ENCODE results near the gene OAT. TPM values are rescaled to one million over a fixed set of nuclear protein-coding genes. Genes with fewer than 3 reads are reported as not detected.
"Not testable (repeated sequence)": the region's sequence is repeated elsewhere in the genome, so short reads cannot be mapped to it uniquely, and the experiment has no call there.

Gene OAT
- total and polyA plus RNA-seq, 8 donors, result 26.1 to 243 (median 69.4) TPM

DNA sequence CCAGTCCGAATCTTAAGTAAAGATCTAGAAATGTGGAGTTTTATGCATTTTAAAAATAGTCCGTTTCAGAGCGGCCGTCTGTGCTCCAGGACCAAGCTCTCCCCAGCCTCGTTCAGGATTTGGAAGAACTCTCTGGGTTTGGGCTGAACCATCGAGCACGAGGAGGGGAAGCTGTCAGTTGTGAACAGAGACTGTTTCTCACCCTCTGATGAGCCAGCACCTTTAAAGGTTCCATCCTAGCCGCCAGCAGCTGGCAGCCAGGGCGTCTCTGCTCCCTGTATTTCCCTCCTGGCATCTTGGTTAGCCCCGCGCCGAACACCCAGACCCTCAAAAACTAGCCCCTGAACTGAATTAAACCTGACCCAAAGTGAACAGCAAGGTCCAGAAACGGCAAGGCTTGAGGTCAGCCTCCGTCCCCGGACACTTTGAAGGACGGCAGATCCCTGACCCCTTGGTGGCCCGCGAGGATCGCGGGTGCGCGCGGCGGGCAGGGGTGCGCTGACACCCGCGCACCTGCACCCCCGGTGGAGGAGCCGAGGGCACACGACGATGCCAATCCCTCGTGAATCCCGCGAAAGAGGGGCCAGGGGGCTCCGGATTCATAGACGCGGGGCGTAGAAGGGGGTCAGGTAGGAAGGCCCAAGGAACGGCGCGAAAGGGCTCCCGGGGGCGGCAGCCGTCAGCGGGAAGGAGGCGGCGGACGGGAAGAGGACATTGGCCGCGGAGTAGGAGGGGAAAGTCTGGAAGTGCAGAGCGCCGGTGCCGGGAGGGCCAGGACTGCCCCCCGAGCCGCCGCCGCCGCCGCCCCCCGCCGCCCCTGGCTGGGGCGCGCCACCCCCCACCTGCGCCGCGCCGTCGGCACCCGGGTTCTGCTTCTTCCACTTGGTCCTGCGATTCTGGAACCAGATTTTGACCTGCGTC, 28.4 kb upstream of the OAT start:
- TF ChIP-seq, protein P1, sequence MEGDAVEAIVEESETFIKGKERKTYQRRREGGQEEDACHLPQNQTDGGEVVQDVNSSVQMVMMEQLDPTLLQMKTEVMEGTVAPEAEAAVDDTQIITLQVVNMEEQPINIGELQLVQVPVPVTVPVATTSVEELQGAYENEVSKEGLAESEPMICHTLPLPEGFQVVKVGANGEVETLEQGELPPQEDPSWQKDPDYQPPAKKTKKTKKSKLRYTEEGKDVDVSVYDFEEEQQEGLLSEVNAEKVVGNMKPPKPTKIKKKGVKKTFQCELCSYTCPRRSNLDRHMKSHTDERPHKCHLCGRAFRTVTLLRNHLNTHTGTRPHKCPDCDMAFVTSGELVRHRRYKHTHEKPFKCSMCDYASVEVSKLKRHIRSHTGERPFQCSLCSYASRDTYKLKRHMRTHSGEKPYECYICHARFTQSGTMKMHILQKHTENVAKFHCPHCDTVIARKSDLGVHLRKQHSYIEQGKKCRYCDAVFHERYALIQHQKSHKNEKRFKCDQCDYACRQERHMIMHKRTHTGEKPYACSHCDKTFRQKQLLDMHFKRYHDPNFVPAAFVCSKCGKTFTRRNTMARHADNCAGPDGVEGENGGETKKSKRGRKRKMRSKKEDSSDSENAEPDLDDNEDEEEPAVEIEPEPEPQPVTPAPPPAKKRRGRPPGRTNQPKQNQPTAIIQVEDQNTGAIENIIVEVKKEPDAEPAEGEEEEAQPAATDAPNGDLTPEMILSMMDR (IDR thresholded peaks at IDR 0.05), result no peak
- TF ChIP-seq POLR2AphosphoS5 (IDR thresholded peaks at IDR 0.05) (no peak), POLR2A (IDR thresholded peaks at IDR 0.05) (no peak), EP300 (IDR thresholded peaks at IDR 0.05) (no peak)
- Histone ChIP-seq H3K27ac (no peak overlapping the region), H3K9me3 (no peaks in the 10 kb centered on the region), H3K4me3 (peak overlapping the region; percentile 25 to 49 (median 32)), H3K36me3 (no peaks in the 10 kb centered on the region), H3K4me1 (peaks cover 33 to 41% (median 37%) of the 10 kb centered on the region in 4 donors), H3K27me3 (peaks cover 28 to 97% (median 57%) of the 10 kb centered on the region in 3 donors)
- intact Hi-C loops (cut with DNase I; ENCODE audit: low total_unique reads), result no loop called here
- DNase-seq, result no peak
- WGBS, 5 donors, result 12 to 25% (median 16%) methylated on average over 39 to 71 of the region's 71 CpGs

DNA sequence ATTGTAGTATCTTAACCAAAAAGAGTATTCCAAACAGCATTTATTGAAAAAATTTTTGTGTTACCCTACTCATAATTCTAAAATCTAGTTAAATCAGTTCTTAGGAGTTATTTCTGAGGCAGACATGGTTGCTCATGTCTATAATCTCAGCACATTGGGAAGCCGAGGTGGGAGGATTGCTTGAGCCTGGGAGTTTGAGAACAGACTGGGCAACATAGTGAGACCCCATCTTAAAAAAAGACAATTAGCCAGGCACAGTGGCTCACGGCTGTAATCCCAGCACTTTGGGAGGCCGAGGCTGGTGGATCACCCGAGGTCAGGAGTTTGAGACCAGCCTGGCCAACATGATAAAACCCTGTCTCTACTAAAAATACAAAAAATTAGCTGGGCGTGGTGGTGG, 23.0 kb upstream of the OAT start:
- not testable (repeated sequence) for H3K4me3 ChIP-seq, DNase-seq
- 79 to 95% (median 87%) methylated on average over 5 of the region's 5 CpGs for WGBS, 5 donors

DNA sequence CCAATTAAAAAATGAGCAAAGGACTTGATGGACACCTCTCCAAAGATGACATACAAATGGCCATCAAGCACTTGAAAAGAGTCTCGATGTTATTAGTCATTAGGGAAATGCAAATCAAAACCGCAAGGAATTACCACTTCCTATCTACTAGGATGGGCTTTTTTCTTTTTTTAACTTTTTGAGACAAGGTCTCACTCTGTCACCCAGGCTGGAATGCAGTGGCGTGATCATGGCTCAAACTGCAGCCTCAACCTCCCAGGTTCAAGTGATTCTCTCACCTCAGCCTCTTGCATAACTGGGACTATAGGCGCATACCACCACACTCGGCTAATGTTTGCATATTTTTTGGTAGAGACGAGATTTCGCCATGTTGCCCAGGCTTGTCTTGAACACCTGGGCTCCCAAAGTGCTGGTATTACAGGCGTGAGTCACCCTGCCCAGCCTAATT, 17.5 kb upstream of the OAT start:
- DNase-seq, result no peak
- H3K36me3 ChIP-seq, result no peaks in the 10 kb centered on the region
- no peak overlapping the region for H3K4me3 ChIP-seq
- H3K27me3 ChIP-seq, result no peaks in the 10 kb centered on the region
- no peaks in the 10 kb centered on the region for H3K4me1 ChIP-seq
- TF ChIP-seq, protein P1 (IDR thresholded peaks at IDR 0.05), result no peak
- no peak for TF ChIP-seq POLR2A (IDR thresholded peaks at IDR 0.05)
- TF ChIP-seq POLR2AphosphoS5 (IDR thresholded peaks at IDR 0.05), result no peak
- no peak for TF ChIP-seq EP300 (IDR thresholded peaks at IDR 0.05)
- H3K9me3 ChIP-seq, result no peaks in the 10 kb centered on the region
- intact Hi-C loops (cut with DNase I; ENCODE audit: low total_unique reads), result no loop called here
- WGBS, 5 donors, result 72 to 86% (median 81%) methylated on average over 6 to 8 of the region's 8 CpGs
- H3K27ac ChIP-seq, result no peak overlapping the region

More for the DNA sequence above, 23.0 kb upstream of the OAT start:
- H3K27ac ChIP-seq; H3K4me1 ChIP-seq; intact Hi-C loops (cut with DNase I; ENCODE audit: low total_unique reads); H3K9me3 ChIP-seq; H3K36me3 ChIP-seq: not testable (repeated sequence)
- peaks cover under 1 to 47% (median 4%) of the 10 kb centered on the region in 3 donors for H3K27me3 ChIP-seq

DNA sequence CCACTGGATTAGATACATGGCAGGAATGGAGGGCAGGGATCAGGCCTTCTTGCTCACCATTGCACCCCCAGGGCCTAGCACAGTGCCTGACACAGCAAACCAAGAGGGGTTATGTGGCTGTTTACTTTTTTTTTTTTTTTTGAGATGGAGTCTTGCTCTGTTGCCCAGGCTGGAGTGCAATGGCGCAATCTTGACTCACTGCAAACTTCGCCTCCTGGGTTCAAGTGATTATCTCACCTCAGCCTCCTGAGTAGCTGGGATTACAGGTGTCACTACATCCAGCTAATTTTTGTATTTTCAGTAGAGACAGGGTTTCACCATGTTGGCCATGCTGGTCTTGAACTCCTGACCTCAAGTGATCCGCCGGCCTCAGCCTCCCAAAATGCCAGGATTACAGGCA, 17.0 kb upstream of the OAT start:
- H3K4me1 ChIP-seq; H3K27me3 ChIP-seq; H3K36me3 ChIP-seq; DNase-seq; intact Hi-C loops (cut with DNase I; ENCODE audit: low total_unique reads); H3K4me3 ChIP-seq; H3K9me3 ChIP-seq; H3K27ac ChIP-seq: not testable (repeated sequence)
- 80 to 95% (median 91%) methylated on average over 3 to 4 of the region's 4 CpGs for whole genome bisulfite sequencing, 5 donors

DNA sequence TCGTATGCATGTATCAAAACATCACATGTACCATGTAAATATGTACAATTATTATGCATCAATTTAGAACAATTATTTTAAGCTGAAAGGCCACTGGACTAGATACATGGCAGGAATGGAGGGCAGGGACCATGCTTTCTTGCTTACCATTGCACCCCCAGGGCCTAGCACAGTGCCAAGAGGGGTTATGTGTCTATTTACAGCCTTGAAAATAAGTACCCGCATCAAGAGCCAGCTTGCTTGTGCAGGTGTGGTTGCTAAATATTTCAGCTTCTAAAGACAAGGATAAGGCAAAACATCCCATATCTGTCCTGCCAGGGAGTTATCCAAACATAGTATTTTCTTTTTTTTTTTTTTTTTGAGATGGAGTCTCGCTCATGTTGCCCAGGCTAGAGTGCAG, 14.7 kb upstream of the OAT start:
- 71 to 82% (median 79%) methylated on average over 3 of the region's 3 CpGs for WGBS, 5 donors
- no peak for DNase-seq
- Histone ChIP-seq H3K36me3 (no peaks in the 10 kb centered on the region), H3K4me1 (no peaks in the 10 kb centered on the region), H3K27ac (no peak overlapping the region), H3K9me3 (no peaks in the 10 kb centered on the region), H3K4me3 (no peak overlapping the region), H3K27me3 (no peaks in the 10 kb centered on the region)
- no peak for TF ChIP-seq EP300 (IDR thresholded peaks at IDR 0.05)
- TF ChIP-seq POLR2AphosphoS5 (IDR thresholded peaks at IDR 0.05), result no peak
- no peak for TF ChIP-seq POLR2A (IDR thresholded peaks at IDR 0.05)
- TF ChIP-seq, protein P1 (IDR thresholded peaks at IDR 0.05), result no peak
- intact Hi-C loops (cut with DNase I; ENCODE audit: low total_unique reads), result no loop called here

Measured in stomach (tissue), 9 donors.